Ishikawa (cell line): ENCODE results near the gene SIRT5.

ENCODE experiments used
- CEBPB ChIP-seq: IDR thresholded peaks from 2 replicates; pipeline ENCODE4 v1.6.1; 2012
- CREB1 ChIP-seq: IDR thresholded peaks from 2 replicates; pipeline ENCODE4 v1.6.1; 2012; ENCODE audit warnings: low read depth
- EGR1 ChIP-seq: IDR thresholded peaks from 2 replicates; pipeline ENCODE4 v1.6.1; 2012
- EP300 ChIP-seq: IDR thresholded peaks from 2 replicates; pipeline ENCODE4 v1.6.1; 2012; ENCODE audit warnings: borderline replicate concordance
- FOXM1 ChIP-seq: IDR thresholded peaks from 2 replicates; pipeline ENCODE4 v1.6.1; 2012; ENCODE audit warnings: low read depth, borderline replicate concordance
- MAX ChIP-seq: IDR thresholded peaks from 2 replicates; pipeline ENCODE4 v1.6.1; 2012
- NFIC ChIP-seq: IDR thresholded peaks from 2 replicates; pipeline ENCODE4 v1.6.1; 2012
- RAD21 ChIP-seq: IDR thresholded peaks from 2 replicates; pipeline ENCODE4 v1.6.1; 2012; ENCODE audit warnings: low read depth
- REST ChIP-seq: IDR thresholded peaks from 2 replicates; pipeline ENCODE4 v1.6.1; 2012; ENCODE audit warnings: low read depth, mild to moderate bottlenecking
- TAF1 ChIP-seq: IDR thresholded peaks from 2 replicates; pipeline ENCODE4 v1.6.1; 2012; ENCODE audit warnings: low read depth, mild to moderate bottlenecking
- TCF12 ChIP-seq: IDR thresholded peaks from 2 replicates; pipeline ENCODE4 v1.6.1; 2012; ENCODE audit warnings: low read depth
- TEAD4 ChIP-seq: IDR thresholded peaks from 2 replicates; pipeline ENCODE4 v1.6.1; 2012
- USF1 ChIP-seq: IDR thresholded peaks from 2 replicates; pipeline ENCODE4 v1.6.1; 2012
- YY1 ChIP-seq: IDR thresholded peaks from 2 replicates; pipeline ENCODE4 v1.6.1; 2012; ENCODE audit warnings: low read depth
- ZBTB7A ChIP-seq: IDR thresholded peaks from 2 replicates; pipeline ENCODE4 v1.6.1; 2012; ENCODE audit warnings: low read depth

Gene SIRT5

GRCh38 chr6:13548500-13549210 lies 25.7 kb upstream of the SIRT5 start:
- TF ChIP-seq FOXM1 (no peak), REST (no peak), ZBTB7A (no peak), MAX (no peak), EGR1 (no peak), CEBPB (no peak), USF1 (no peak), TAF1 (no peak), TCF12 (no peak)

- TF ChIP-seq CREB1 (no peak), YY1 (no peak), TCF12 (no peak), TAF1 (no peak)
Observed at GRCh38 chr6:13550656-13551055, 23.7 kb upstream of the SIRT5 start.

GRCh38 chr6:13553646-13554045 lies 20.8 kb upstream of the SIRT5 start:
- TF ChIP-seq TAF1 = no peak
- no peak for TF ChIP-seq TCF12
- no peak for TF ChIP-seq CREB1
- TF ChIP-seq REST = no peak
- TF ChIP-seq TEAD4 = no peak
- no peak for TF ChIP-seq EGR1
- TF ChIP-seq RAD21 = no peak
- no peak for TF ChIP-seq MAX
- TF ChIP-seq ZBTB7A = no peak
- TF ChIP-seq NFIC = no peak
- TF ChIP-seq FOXM1 = no peak
- no peak for TF ChIP-seq USF1
- no peak for TF ChIP-seq CEBPB
- no peak for TF ChIP-seq YY1
- no peak for TF ChIP-seq EP300

GRCh38 chr6:13554929-13555333 lies 19.5 kb upstream of the SIRT5 start:
- TF ChIP-seq REST (no peak), TEAD4 (no peak), EGR1 (no peak), CEBPB (no peak), YY1 (no peak), FOXM1 (no peak), EP300 (no peak), CREB1 (no peak), TAF1 (no peak), TCF12 (no peak), RAD21 (no peak), MAX (no peak), NFIC (no peak), USF1 (no peak), ZBTB7A (no peak)
